Vagina (tissue), 2 donors: ENCODE data around the gene ACOT11. TPM values are rescaled to one million over a fixed set of nuclear protein-coding genes. Genes with fewer than 3 reads are reported as not detected.
"Not testable (repeated sequence)": the region's sequence is repeated elsewhere in the genome, so short reads cannot be mapped to it uniquely, and the experiment has no call there.

Source experiments
- DNase-seq, 2 donors: peaks; one replicate each; pipeline ENCODE4 v3.0.0-alpha.2; 2017; ENCODE audit errors: extremely low spot score in 2 of 2
- H3K27ac ChIP-seq: fragments of 200-600 bp; sonication (generic); one replicate; pipeline ENCODE4 v1.5.1; 2019
- H3K27me3 ChIP-seq: fragments of 200-600 bp; sonication (generic); one replicate; pipeline ENCODE4 v1.5.1; 2019
- H3K36me3 ChIP-seq, 2 donors: fragments of 200-600 bp; sonication (generic); one replicate each; pipeline ENCODE4 v1.5.1; 2017 to 2019
- H3K4me1 ChIP-seq: fragments of 200-600 bp; sonication (generic); one replicate; pipeline ENCODE4 v1.5.1; 2019
- H3K4me3 ChIP-seq, 2 donors: fragments of 200-600 bp; sonication (generic); 1 replicate in 1 of 2; 2 replicates in 1 of 2; pipeline ENCODE4 v1.5.1; 2016 to 2019
- H3K9me3 ChIP-seq: fragments of 200-600 bp; sonication (generic); one replicate; pipeline ENCODE4 v1.5.1; 2019
- POLR2A ChIP-seq, 2 donors: fragments of 450-650 bp; IDR thresholded peaks; one replicate each; pipeline ENCODE4 v1.6.1; 2017; ENCODE audit warnings: antibody characterized with exemption in 2 of 2, mild to moderate bottlenecking in 2 of 2, moderate library complexity in 2 of 2
- POLR2AphosphoS5 ChIP-seq, 2 donors: sonication (generic); formaldehyde crosslinking; IDR thresholded peaks; one replicate each; pipeline ENCODE4 v1.9.0; 2017; ENCODE audit warnings: antibody characterized with exemption in 2 of 2, mild to moderate bottlenecking in 2 of 2, low read depth in 1 of 2; ENCODE audit not compliant: insufficient read depth in 1 of 2
- intact Hi-C: fragments of 100-400 bp; cut with DNase I; formaldehyde crosslinking; loops from one replicate; pipeline ENCODE4 v1.15.1; 2023
- total RNA-seq: library from RNA; depleted of rRNA; stranded (reverse); fragments of >200 nt; gene quantifications from one replicate; pipeline ENCODE4 v1.2.3, GENCODE V29; 2016
- TF ChIP-seq, protein P1 (sequence below), 3 experiments: fragments of 450-650 bp in 2 of 3; fragments of 200-600 bp in 1 of 3; sonication (generic) in 1 of 3; IDR thresholded peaks; one replicate each; pipeline ENCODE4 v1.5.1; 2017 to 2019; ENCODE audit warnings: antibody characterized with exemption in 3 of 3, mild to moderate bottlenecking in 2 of 3, moderate library complexity in 2 of 3

The ACOT11 gene
- total RNA-seq, 1 donor from 2014 or later: 26.0 TPM

DNA sequence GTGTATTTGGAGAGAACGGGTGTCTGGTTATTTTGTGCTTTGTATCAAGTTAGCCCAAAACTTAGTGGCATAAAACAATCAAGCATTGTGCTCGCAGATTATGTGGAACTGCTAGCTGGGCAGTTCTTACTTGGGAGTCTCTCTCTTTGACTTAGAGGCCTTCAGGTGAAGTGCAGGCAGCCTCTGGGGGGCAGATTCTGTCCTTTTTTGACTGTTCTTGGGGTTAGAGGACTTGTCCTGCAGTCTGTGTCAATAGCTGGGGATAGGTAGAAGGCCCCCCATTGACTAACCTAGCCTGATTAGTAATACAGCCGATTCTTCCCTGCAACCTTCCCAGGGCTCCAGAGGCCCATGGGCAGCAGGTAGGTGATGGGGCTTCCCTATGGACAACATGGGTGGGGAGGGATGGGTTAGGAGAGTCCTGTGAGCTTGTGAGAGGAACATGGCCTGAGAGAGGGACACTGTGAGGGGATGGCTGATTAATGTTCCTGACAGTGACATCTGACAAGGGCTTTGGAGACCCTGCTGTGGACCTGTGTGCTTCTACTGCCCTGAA is 37.2 kb upstream of the ACOT11 start:
- TF ChIP-seq POLR2AphosphoS5 (IDR thresholded peaks at IDR 0.05; ENCODE audit: insufficient read depth in 1 of 2, low read depth in 1 of 2) (no peak), POLR2A (IDR thresholded peaks at IDR 0.05) (no peak)
- TF ChIP-seq, protein P1, sequence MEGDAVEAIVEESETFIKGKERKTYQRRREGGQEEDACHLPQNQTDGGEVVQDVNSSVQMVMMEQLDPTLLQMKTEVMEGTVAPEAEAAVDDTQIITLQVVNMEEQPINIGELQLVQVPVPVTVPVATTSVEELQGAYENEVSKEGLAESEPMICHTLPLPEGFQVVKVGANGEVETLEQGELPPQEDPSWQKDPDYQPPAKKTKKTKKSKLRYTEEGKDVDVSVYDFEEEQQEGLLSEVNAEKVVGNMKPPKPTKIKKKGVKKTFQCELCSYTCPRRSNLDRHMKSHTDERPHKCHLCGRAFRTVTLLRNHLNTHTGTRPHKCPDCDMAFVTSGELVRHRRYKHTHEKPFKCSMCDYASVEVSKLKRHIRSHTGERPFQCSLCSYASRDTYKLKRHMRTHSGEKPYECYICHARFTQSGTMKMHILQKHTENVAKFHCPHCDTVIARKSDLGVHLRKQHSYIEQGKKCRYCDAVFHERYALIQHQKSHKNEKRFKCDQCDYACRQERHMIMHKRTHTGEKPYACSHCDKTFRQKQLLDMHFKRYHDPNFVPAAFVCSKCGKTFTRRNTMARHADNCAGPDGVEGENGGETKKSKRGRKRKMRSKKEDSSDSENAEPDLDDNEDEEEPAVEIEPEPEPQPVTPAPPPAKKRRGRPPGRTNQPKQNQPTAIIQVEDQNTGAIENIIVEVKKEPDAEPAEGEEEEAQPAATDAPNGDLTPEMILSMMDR (IDR thresholded peaks at IDR 0.05): no peak
- Histone ChIP-seq H3K27me3 (no peaks in the 10 kb centered on the region), H3K4me1 (no peaks in the 10 kb centered on the region), H3K9me3 (no peaks in the 10 kb centered on the region), H3K36me3 (no peaks in the 10 kb centered on the region), H3K27ac (no peak overlapping the region), H3K4me3 (no peak overlapping the region)
- intact Hi-C loops: no loop called here
- no peak for DNase-seq

- intact Hi-C loops, H3K4me3 ChIP-seq, H3K9me3 ChIP-seq, H3K27ac ChIP-seq, H3K4me1 ChIP-seq, H3K36me3 ChIP-seq, DNase-seq, H3K27me3 ChIP-seq: not testable (repeated sequence)
These were observed 34.0 kb upstream of the ACOT11 start for GRCh38 chr1:54513921-54514580.

DNA sequence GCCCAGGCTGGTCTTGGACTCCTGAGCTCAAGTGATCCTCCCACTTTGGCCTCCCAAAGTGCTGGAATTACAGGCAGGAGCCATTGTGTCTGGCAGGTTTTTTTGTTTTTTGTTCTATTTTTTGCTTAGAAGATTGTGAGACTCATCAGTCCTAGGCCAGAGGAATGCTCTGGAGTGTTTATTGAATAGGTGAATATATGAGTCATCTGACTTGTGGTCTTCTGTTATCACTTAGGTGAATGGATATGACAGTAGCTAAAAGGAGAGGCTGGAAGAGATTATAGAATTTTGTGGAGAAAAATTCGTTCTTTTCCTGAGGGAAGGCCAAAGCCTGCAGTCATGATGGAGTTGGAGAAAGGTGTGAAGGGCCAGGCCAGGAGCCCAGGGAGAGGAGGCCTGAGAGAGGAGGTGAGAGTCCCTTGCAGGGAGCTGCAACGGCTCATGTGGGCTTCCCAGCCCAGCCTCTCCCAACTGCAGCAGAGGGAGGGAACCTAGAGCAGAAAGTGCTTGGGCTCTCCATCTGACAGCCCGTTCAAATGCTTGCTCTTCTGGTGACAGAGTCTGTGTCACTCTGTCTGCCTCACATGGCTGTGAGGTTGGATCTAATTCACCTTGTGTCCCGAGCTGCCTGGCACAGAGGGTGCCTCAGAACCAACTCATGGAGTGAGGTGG is 31.6 kb upstream of the ACOT11 start:
- H3K4me1 ChIP-seq: no peaks in the 10 kb centered on the region
- H3K36me3 ChIP-seq: no peaks in the 10 kb centered on the region
- no peaks in the 10 kb centered on the region for H3K27me3 ChIP-seq
- TF ChIP-seq POLR2AphosphoS5 (IDR thresholded peaks at IDR 0.05; ENCODE audit: insufficient read depth in 1 of 2, low read depth in 1 of 2): no peak
- TF ChIP-seq POLR2A (IDR thresholded peaks at IDR 0.05): no peak
- TF ChIP-seq, protein P1 (IDR thresholded peaks at IDR 0.05): no peak
- no peak overlapping the region for H3K27ac ChIP-seq
- no peaks in the 10 kb centered on the region for H3K9me3 ChIP-seq
- H3K4me3 ChIP-seq: no peak overlapping the region
- no peak for DNase-seq
- intact Hi-C loops: no loop called here

DNA sequence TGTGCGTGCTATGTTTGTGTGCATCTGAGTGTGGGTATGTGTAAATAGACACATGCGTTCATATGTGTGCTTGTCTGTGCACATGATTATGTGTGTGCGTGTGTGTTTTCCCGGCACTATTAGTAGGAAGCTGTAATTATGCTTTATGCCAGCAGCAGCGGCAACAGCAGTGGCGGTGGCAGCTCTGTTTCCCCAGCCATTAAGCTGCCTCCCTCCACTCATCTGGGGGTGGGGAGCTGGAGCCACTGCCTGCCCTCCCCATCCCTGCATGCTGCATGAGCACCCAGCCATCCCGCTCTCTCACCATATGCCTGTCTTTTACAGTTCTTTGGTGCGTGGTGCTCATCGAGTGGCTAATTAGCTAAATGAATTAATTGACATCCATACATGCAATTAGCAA is 30.5 kb upstream of the ACOT11 start:
- Histone ChIP-seq H3K9me3 (no peaks in the 10 kb centered on the region), H3K4me3 (no peak overlapping the region), H3K27ac (no peak overlapping the region), H3K36me3 (no peaks in the 10 kb centered on the region), H3K27me3 (no peaks in the 10 kb centered on the region), H3K4me1 (no peaks in the 10 kb centered on the region)
- DNase-seq: no peak
- no peak for TF ChIP-seq POLR2A (IDR thresholded peaks at IDR 0.05)
- TF ChIP-seq, protein P1 (IDR thresholded peaks at IDR 0.05): no peak
- intact Hi-C loops: no loop called here

DNA sequence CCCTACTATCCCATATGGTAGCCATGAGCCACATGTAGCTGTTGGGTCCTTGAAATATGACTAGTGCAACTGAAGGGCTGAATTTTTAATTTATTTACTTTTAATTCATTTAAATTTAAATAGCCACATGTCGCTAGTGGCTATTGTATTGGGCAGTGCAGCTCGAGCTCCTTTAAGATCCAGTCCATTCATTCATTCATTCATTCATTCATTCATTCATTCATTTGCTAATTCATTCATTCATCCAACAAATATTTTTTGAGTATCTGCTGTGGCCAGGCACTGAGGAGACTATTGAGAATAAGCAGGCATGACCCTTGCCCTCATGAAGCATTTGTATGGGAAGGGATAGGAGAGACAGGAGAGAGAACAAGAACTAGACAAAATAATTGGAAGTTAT is 29.5 kb upstream of the ACOT11 start:
- TF ChIP-seq POLR2AphosphoS5 (IDR thresholded peaks at IDR 0.05; ENCODE audit: insufficient read depth in 1 of 2, low read depth in 1 of 2) (no peak), POLR2A (IDR thresholded peaks at IDR 0.05) (no peak)
- TF ChIP-seq, protein P1 (IDR thresholded peaks at IDR 0.05): no peak
- no peak overlapping the region for H3K4me3 ChIP-seq
- H3K4me1 ChIP-seq: no peaks in the 10 kb centered on the region
- intact Hi-C loops: no loop called here
- H3K9me3 ChIP-seq: no peaks in the 10 kb centered on the region
- H3K36me3 ChIP-seq: no peaks in the 10 kb centered on the region
- DNase-seq: no peak
- no peak overlapping the region for H3K27ac ChIP-seq
- no peaks in the 10 kb centered on the region for H3K27me3 ChIP-seq
